NCI-H146 (cell line): Measurements from ENCODE around the gene NLRP14.

ENCODE experiments used
- DNase-seq: peaks from one replicate; lab custom pipeline; 2025; lab: John Stamatoyannopoulos, UW

NLRP14 gene, protein sequence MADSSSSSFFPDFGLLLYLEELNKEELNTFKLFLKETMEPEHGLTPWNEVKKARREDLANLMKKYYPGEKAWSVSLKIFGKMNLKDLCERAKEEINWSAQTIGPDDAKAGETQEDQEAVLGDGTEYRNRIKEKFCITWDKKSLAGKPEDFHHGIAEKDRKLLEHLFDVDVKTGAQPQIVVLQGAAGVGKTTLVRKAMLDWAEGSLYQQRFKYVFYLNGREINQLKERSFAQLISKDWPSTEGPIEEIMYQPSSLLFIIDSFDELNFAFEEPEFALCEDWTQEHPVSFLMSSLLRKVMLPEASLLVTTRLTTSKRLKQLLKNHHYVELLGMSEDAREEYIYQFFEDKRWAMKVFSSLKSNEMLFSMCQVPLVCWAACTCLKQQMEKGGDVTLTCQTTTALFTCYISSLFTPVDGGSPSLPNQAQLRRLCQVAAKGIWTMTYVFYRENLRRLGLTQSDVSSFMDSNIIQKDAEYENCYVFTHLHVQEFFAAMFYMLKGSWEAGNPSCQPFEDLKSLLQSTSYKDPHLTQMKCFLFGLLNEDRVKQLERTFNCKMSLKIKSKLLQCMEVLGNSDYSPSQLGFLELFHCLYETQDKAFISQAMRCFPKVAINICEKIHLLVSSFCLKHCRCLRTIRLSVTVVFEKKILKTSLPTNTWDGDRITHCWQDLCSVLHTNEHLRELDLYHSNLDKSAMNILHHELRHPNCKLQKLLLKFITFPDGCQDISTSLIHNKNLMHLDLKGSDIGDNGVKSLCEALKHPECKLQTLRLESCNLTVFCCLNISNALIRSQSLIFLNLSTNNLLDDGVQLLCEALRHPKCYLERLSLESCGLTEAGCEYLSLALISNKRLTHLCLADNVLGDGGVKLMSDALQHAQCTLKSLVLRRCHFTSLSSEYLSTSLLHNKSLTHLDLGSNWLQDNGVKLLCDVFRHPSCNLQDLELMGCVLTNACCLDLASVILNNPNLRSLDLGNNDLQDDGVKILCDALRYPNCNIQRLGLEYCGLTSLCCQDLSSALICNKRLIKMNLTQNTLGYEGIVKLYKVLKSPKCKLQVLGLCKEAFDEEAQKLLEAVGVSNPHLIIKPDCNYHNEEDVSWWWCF

DNA sequence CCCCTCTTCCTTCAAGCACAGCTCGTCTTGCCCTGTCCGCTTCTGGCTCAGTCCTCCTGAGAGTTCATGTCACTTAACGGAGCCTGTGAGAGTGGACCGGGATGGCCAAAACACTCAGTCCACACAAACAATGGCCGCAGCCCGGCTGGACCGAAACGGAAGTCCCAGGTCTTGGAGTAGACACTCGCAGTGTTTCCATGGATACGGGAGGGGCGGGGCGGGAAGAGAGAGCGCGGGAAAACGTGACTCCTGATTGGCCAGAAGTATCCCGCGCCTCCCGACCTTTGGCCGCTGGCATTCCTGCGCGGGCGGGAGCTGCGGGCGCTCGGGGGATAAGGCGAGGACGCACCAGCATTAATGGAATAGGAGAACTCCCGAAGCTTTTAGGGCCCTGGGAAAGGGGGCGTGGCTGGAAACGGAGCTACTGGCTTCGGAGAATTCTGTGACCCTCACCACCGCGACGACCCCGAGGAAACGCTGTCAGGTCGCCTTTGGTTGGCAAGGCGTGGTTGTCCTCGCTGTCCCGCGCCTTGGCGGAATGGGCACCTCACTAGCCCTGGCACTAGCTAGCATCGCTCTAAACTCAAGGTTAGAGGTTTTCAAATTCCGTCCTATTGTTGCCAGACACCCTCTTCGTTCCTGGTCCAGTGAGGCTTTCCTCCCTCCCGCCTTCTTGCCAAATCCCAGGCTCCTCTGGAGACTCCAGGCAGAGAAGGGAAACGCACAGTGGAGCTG, at the start of gene NLRP14, which contains the start of gene ZNF214:
NLRP14 (plus strand) TSS at position 297 of the 735 bp plus-strand sequence. CDS start 18,108 bp downstream, outside the sequence.
ZNF214 (minus strand) TSS at position 164 of the 735 bp plus-strand sequence. CDS start 17,511 bp downstream, outside the sequence.
- peak; percentile 92 for DNase-seq

DNA sequence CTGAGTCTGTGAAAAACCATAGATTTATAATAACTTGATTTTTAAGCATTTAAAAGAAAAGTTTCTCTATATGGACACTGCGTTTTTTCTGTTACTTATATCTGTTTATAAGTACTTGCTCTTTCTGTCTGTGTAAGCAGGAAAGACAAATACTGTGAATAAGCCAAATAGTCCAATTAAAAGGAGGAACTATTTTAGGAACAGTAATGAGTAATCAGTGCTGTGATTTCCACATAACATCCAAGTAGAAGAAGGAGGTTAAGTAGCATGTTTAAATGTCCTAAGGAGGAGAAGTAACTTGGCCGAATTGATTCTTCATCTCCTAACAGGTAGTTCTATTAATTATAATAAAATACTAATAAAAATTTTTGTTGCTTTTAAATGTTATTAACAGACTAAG, 40.9 kb upstream of the NLRP14 start:
- no peak for DNase-seq

DNA sequence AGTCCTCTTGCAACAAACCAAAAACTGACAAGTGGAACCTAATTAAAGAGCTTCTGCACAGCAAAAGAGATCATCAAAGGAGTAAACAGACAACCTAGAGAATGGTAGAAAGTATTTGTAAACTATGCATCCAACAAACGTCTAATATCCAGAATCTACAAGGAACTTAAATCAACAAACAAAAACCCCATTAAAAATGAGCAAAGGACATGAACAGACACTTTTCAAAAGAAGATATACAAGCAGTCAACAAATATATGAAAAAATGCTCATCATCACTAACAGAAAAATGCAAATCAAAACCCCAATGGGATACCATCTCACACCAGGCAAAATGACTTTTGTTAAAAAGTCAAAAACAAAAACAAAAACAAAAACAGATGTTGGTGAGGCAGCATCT, 33.8 kb upstream of the NLRP14 start:
- DNase-seq, result no peak

DNA sequence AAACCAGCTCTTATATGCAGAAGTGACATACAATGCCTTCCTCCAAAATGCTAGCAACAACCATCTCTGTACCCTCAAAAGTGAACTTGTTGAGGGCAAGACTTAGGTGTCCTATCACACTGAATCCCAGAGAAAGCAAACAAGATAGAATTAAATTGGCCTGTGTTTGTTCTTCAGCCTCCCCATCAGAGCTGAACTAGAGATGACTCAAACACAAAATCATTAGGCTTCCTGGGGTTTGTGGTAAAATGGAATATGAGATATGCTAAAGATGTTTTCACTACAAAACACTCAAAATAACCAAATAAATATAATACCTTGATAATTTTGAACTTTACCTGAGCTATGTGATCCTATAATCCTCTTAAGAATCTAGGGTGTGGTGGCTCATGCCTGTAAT, 31.8 kb upstream of the NLRP14 start:
- no peak for DNase-seq

DNA sequence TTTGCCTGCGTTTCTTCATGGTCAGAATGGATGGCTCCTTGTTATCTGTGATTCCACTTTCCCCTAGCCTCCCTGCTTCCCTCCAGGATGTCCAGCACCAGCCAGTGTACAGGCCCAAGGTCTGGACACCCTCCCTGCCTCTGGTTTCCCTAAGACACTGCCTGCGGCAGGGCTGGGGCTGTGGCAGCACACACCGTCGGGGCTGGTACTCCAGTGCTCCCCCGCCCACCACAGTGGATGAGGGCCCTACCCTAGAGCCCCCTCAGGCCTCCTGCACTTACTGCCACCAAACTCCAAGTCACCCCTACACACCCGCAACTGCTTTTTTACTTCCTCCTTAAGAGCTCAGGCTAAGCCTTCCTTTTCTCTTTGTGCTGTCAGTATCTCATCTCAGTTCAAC, 29.1 kb upstream of the NLRP14 start:
- DNase-seq, result no peak

DNA sequence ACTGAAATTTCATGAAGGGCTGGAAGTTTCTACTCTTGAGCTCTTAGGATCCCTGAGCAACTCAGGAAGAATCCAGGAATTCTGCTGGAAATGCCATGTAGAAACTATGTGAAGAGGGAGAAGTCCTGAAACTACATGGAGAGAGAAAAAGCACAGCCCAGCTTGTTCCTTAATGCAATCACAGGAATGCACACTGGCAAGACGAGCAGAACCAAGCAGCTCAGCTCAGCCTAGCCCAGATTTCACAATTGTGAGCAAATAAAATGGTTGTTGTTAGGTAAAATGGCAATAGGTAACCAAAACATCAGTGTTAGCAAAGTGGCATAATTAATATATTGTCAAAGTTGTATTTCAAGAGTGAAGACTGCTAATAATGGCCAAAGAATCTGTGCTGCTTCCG, 28.3 kb upstream of the NLRP14 start:
- DNase-seq, result no peak

DNA sequence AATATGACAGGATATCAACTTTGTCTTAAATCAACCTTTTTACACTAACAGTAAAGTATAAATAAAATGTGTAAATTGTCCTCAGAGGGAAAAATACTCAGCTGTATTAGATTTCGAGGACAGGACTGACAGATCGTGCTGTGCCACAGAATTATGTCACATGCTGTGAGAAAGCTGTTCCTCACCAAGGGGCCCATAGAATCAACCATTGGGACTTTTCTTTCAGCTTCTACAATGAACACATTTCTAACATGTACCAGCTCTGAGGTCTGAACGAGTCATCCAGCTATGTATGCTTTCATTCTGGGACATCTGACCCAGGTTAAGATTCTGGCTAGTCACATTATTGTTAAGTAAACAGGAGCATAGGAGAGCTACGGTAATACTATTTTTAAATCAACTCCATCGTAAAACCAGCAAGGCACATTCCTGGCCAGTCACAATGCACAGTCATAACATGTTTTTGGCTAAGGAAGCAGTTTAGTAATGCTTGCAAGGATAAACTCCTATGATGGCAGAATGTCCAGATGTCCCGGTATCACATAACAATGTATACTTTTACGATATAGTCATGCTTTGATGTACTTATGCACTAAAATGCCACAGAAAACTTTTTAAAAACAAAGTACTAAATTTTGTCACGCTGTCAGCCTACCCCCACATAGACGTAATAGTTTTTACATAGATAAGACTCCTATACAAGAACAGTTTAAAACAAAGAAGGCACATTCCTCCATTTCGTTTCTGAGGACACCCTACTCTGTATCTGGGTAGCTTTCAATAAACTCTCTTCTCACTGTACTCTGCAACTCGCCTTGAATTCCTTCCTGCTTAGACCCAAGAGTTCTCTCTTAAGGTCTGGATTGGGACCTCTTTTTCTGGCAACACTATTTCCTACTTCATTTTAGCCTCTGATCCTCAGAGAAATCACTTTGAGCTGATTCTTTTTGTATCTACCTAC, 27.5 kb upstream of the NLRP14 start:
- DNase-seq, result no peak

DNA sequence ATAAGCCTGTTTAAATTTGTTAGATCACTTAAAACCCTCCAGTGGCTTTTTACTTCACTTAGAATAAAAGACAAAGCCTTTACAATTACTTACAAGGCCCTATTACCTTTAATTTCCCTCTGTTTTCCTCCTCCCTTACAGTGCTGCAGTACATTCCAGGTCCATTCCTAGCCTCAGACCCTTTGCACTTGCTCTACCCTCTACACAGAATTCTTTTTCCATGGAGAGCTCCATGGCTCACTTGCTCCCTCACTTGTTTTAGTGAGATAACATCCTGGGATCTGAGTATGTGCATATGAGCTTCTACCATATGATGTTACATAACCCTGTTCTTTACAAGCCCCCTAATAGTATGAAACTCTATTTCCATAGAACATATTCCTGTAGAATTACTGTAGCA, 24.6 kb upstream of the NLRP14 start:
- no peak for DNase-seq

DNA sequence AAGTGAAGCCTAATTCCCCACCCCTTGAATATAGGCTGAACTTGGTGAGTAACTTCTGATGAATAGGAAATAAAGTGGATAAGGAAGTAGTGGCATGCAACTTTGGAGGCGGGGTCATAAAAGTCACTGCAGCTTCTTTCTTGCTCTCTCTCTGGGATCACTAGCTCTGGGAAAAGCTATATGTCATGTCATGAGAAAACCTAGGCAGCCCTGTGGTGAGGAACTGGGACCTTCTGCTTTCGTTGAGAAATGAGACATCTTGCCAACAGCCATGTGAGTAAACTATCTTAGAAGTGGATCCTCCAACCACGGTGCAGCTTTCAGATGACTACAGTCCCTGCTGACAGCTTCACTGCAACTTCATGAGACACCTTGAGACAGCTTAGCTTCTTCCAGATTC, 15.8 kb upstream of the NLRP14 start:
- DNase-seq, result no peak

DNA sequence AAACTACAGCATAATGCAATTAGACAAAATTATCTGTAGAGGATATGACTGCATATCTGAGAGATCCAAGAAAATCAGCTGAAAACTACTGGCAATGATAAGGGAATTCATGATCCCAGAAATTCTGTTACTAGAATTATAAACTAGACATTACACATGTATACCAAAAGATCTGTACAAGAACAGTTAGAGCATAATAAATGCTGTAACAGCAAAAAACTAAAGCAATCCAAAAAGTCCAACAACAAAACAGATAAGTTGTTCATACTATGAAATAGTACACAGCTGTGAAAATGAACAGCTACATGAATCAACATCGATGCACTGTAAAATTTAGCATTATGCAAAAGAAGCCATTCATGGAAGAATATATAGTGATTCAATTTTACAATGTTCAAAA, 6.2 kb upstream of the NLRP14 start:
- no peak for DNase-seq

DNA sequence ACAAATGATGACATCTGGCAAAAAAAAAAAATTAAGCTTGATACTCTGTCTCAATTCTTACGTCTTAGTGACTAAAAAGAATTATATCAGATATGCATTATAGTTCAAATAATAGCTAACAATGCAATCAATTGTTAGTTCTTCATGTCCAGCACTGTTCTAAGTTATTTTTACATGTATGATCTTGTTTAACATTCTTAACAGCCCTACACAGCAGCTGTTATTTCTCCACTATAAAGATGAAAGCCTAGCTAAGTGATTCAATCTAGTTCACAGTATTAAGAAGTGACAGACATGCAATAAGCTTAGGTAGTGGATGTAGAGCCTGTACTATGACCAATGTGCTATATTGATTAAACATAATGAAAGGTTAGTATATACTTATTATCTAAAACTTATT, 4.3 kb upstream of the NLRP14 start:
- no peak for DNase-seq

DNA sequence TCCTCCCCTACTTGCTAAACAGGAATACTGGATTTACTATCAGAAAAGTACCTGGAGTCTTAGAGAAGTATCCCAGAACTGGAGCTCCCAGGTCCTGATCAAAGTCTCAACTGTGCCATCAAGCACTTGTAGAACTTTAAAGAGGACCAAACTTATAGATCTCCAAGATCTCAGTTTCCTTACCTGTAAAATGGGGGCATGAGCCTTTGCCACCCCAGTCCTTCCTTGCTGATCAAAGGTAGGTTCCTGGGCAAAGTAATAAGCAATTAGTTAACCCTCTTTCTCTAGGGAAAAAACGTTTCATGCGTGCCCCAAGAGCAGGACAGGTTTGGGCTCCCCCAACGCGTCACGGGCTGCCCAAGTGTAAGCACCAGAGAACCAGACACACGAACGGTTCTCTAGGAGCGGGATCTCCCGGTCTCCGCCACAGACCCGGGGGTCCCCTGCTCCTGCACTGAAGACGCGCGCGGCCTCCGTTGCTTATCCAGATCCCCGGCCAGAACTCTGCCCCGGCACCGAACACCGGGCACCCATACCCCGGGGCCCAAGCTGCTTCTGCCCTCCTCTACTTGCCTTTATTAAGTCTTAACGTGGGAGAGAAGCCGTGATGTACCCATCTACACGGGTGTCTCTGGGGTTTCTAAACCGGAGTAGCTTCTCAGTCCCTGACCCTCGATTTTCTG, 638 bp upstream of the NLRP14 start:
- DNase-seq, result peak; percentile 55

DNA sequence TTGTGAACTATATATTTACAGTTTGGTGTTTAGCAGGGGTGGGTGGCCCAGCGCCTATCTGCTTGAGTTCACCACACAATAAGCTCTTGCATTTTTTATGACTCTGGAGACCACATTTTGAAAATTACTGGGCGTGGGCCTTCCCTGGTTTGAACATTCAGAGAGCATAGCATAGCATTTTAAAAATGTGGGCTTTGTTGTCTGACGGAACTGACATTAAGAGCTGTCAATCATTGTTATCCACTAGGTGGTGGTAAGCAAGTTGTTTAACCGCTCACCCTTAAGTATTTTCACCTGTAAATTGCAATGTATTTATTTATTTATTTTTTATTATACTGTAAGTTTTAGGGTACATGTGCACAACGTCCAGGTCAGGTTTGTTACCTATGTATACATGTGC, 1.0 kb downstream of the NLRP14 start:
- DNase-seq, result no peak

DNA sequence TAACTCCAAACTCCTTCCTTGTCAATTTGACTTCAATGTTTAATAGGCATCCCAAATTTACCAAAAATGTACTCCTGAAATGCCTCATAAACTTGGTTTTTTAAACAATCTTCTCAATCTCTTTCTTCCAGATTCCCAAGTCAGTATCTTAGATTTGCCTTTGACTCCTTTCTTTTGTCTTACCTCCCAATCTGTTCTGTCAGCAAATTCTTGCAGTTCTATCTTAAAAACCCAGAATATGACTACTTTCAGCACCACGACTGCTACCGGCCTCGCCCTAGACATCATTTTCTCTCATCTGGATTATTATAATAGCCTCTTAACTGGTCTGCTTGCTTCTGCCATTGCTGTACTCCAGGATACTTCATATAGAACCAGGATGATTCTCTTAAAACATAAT, 7.9 kb downstream of the NLRP14 start:
- no peak for DNase-seq

DNA sequence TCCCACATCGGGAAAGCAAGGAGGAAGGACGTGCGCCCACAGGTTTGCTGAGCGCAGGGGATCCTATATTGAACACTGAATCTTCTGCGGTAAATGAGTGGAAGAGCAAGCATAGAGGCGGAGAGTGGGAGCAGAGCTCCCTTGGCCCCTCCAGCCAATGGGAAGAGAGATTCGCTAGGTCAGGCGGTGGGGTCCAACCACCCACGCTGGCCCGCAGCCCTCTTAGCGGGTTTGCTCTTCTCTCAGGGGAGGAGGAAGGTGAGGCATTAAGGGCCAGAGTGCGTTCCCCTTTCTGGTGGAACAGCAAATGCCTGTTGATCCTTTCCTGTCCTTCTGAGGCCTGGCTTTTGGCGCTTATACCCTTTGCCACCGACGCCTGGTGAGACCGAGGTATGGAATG, 10.6 kb downstream of the NLRP14 start:
- DNase-seq, result no peak

DNA sequence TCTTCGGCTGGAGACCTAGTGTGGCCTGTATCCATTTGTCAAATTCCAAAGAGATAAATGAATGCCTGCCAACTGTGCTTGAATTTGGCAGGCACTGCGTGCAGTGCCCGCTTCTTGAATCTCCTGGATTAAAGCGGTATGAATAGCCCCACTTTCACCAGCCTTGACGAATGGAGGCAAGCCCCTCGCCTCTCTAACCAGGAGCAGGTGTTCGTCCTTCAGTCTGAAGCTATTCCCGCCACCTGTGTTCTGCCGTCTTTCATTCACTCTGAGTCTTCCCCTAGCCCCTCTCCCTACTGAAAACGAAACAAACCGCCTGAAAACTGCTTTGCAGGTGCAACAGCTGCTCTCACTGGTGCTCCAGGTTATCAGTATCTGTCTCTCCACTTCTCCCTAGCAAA, 11.2 kb downstream of the NLRP14 start:
- no peak for DNase-seq

DNA sequence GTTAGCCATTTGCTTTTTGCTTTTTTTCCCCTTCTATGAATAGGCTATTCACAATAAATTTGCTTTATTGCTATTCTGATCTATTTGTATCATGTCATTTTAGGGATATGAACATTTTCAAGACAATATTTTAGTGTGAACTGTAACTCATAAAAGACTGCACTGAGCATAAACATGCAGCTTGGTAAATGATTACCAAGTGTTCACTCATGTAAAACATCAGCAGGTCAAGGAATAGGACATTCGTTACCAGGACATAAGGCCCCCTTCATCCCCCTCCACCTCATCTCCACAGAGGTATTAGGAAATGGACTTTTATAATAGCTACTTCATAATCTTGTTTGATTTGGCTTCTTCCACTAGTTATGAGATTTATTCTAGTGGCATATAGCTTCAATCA, 12.4 kb downstream of the NLRP14 start:
- no peak for DNase-seq

DNA sequence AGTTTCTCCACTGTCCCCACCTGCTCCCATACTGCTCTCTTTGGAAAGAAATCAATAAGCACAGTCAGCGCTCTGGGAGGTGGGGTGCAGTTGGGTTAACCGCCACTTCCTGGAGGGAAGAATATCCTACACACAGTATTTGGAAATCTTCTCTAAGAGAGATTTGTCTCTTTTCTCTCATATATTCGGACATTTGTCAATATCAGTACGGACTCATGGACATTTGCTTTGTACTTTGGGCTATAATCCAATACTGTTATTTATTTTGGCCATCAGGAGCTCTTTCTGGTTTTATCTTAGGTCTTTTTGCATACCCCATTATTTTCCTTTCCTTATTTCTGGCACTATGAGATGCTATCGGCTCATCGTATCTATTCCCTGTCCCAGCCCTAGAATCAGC, 13.7 kb downstream of the NLRP14 start:
- no peak for DNase-seq

DNA sequence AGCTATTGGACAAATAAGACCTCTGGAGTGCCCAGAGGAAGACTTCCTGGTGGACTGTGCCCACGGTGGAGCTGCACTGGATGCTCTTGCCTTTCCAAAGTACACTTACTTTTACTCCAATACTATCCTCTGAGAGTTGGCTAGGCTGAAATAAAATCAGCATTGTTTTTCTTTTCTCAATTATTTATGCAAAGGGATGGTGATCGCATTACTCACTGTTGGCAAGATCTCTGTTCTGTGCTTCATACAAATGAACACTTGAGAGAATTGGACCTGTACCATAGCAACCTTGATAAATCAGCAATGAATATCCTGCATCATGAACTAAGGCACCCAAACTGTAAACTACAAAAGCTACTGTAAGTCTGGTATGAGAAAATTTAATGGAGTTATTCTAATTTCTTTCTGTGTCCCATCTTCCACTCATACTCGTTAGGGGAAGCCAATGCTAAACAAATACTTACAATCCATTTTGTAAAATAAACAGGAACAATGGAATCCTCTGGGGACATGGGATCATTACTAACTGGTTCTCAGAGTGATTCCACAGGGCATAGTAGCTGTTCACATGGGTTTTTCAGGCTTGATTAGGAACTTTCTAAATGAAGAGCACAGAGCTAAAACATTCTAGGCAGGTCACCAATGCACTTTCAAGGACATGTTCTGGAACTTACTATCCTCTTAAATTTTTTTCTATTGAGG, 26.3 kb downstream of the NLRP14 start:
- no peak for DNase-seq

DNA sequence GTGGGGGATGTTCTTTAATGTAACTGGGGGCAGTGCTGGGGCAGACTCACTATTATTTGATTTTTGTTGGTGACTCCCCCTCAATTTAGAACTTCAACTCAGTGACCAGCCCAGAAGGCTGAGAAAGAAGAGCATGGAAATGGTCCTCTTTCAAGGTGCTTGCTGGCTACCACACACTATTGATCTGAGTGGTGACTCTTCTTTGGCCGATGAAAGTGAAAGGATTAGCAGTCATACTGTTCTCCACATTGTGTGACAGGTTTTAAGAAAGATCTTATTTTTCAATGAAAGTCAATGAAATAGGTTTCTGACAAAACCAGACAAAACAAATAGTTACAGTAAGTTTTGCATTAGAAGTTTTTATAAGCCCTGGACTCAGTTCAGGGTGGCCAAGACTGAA, 29.9 kb downstream of the NLRP14 start:
- DNase-seq, result no peak
